Panc1 (cell line): Measurements from ENCODE around the gene WNK2. TPM values are rescaled to one million over a fixed set of nuclear protein-coding genes. Genes with fewer than 3 reads are reported as not detected.

Experiments
- ATAC-seq: fragments of 200-7000 bp; cut with Tn5 transposase; 2 replicates; pipeline ENCODE4 v1.9.1; 2020; ENCODE audit warnings: mild to moderate bottlenecking, moderate library complexity
- BruUV-seq: library from RNA; stranded (reverse); fragments of 400-500 nt; replicated peaks from 2 replicates; lab custom pipeline; 2021; lab: Mats Ljungman, UMichigan
- CTCF ChIA-PET: fragments of 300-600 bp; sonication (Branson Sonifier 250); formaldehyde crosslinking; loops from one replicate; lab custom pipeline; 2022; ENCODE audit warnings: antibody characterized with exemption; lab: Charles Lee
- POLR2A ChIA-PET: fragments of 300-600 bp; sonication (Branson Sonifier 250); formaldehyde crosslinking; loops from one replicate; lab custom pipeline; 2022; ENCODE audit warnings: antibody characterized with exemption; lab: Charles Lee
- DNase-seq: peaks from one replicate; pipeline ENCODE4 v3.0.0-alpha.2; 2010; ENCODE audit warnings: low read depth, low spot score
- H3K27ac ChIP-seq: 2 replicates; pipeline ENCODE4 v1.5.1; 2011; ENCODE audit warnings: mild to moderate bottlenecking, low read length, inconsistent platforms
- H3K27me3 ChIP-seq: fragments of 200-500 bp; sonication (Bioruptor generic); 2 replicates; pipeline ENCODE4 v1.6.0; 2014; ENCODE audit warnings: low read length, inconsistent platforms; ENCODE audit not compliant: control insufficient read depth, insufficient read depth
- H3K36me3 ChIP-seq: fragments of 200-500 bp; sonication (Bioruptor generic); 2 replicates; pipeline ENCODE4 v1.5.1; 2014; ENCODE audit warnings: inconsistent platforms, mild to moderate bottlenecking, low read length, moderate library complexity; ENCODE audit not compliant: control insufficient read depth, insufficient read depth
- H3K4me1 ChIP-seq: 2 replicates; pipeline ENCODE4 v1.5.1; 2011; ENCODE audit warnings: inconsistent platforms, mild to moderate bottlenecking, low read length, moderate library complexity; ENCODE audit not compliant: control insufficient read depth, insufficient read depth
- H3K4me3 ChIP-seq, 2 experiments: 2 replicates each; pipeline ENCODE4 v1.5.1; 2011 to 2012; ENCODE audit warnings: low read depth in 2 of 2, low read length in 2 of 2, mild to moderate bottlenecking in 2 of 2, inconsistent platforms in 1 of 2, moderate library complexity in 1 of 2
- H3K9me3 ChIP-seq: fragments of 200-500 bp; sonication (Bioruptor generic); 2 replicates; pipeline ENCODE4 v1.5.1; 2014; ENCODE audit warnings: low read depth, mild to moderate bottlenecking, inconsistent platforms, low read length, moderate library complexity; ENCODE audit not compliant: control insufficient read depth, insufficient read depth
- POLR2AphosphoS5 ChIP-seq: IDR thresholded peaks from 2 replicates; pipeline ENCODE4 v1.6.1; 2012; ENCODE audit warnings: mild to moderate bottlenecking, low read depth, low read length, moderate library complexity
- REST ChIP-seq, 2 experiments: IDR thresholded peaks; 2 replicates each; pipeline ENCODE4 v1.6.1; 2011 to 2012; ENCODE audit warnings: low read depth in 2 of 2, control low read depth in 1 of 2, low read length in 1 of 2, mild to moderate bottlenecking in 1 of 2, moderate library complexity in 1 of 2; ENCODE audit not compliant: insufficient read depth in 1 of 2
- SIN3A ChIP-seq: IDR thresholded peaks from 2 replicates; pipeline ENCODE4 v1.6.1; 2012; ENCODE audit warnings: low read depth, mild to moderate bottlenecking, low read length, moderate library complexity, borderline replicate concordance; ENCODE audit not compliant: insufficient read depth
- TCF7L2 ChIP-seq: IDR thresholded peaks from 2 replicates; pipeline ENCODE4 v1.6.1; 2011; ENCODE audit warnings: mild to moderate bottlenecking, low read depth, low read length, inconsistent platforms
- in situ Hi-C: cut with HindIII; loops from 2 replicates; pipeline ENCODE4 v1.10.0; 2016; ENCODE audit warnings: low sequenced_read_pairs, low pct_unique_long_range_greater_than_20kb
- intact Hi-C: fragments of 100-400 bp; cut with micrococcal nuclease; formaldehyde crosslinking; loops from one replicate; pipeline ENCODE4 v1.10.0; 2022; ENCODE audit not compliant: unreplicated experiment
- total RNA-seq: library from RNA; stranded (reverse); gene quantifications from one replicate; pipeline ENCODE4 v1.2.1, GENCODE V29; 2021; ENCODE audit not compliant: unreplicated experiment
- TF ChIP-seq, protein P1 (sequence below): fragments of 450-650 bp; IDR thresholded peaks from 2 replicates; pipeline ENCODE4 v1.5.1; 2017; ENCODE audit warnings: mild to moderate bottlenecking

WNK2 gene
- total RNA-seq, 1 experiment from 2014 or later: 13.7 TPM

- CTCF ChIA-PET: no interaction called here
Measured at GRCh38 chr9:93138171-93138764, 45.7 kb upstream of the WNK2 start.

DNA sequence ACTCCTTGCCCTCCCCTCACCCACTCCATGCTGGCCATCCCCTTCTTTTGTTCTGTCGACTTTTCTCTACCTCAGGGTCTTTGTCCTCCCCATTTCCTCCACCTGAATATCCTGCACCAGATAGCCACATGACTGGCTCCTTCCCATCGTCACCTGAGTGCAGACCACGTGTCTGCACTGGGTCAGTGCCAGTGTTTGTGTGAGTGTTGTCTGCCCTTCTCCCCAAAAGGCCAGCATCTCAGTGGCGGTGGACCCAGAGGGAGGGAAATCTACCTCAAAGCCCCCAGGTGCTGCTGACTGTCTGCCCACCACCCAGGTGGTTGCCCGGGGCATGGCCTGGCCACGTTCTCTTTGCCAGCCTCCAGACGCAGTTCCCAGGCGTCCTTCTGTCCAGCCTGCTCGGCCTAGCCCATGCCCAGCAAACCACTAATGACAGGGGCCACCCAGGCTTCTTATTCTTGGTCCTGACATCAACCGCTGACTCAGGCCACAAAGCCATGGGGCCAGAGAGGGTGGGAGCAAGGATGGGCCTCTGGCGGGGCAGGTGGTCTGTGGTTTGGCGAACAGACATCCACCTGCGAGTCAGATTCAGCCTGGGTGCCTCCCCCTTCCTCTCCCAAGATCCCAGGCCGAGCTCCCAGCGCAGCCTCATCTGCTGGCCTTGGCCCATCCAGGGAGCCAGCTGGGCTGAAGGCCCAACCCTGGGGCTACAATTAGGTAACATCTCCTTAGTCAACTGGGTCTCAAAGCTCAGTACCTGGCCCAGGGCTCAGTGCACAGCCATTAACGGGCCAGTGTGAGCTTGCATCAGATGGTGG lies 44.4 kb upstream of the WNK2 start:
- no peaks in the 10 kb centered on the region for H3K27me3 ChIP-seq
- in situ Hi-C loops (no loop called here), intact Hi-C loops (no loop called here)
- DNase-seq (no peak), ATAC-seq (no peak)
- CTCF ChIA-PET: no interaction called here
- no peaks in the 10 kb centered on the region for H3K36me3 ChIP-seq
- BruUV-seq: no TSS peak
- POLR2A ChIA-PET: no interaction called here
- H3K4me1 ChIP-seq: peaks cover 6% of the 10 kb centered on the region
- no peak for TF ChIP-seq SIN3A
- TF ChIP-seq REST (IDR thresholded peaks at IDR 0.05; ENCODE audit: insufficient read depth in 1 of 2, low read depth in 2 of 2, low read length in 1 of 2): no peak
- TF ChIP-seq TCF7L2: no peak
- TF ChIP-seq POLR2AphosphoS5: no peak
- TF ChIP-seq, protein P1, sequence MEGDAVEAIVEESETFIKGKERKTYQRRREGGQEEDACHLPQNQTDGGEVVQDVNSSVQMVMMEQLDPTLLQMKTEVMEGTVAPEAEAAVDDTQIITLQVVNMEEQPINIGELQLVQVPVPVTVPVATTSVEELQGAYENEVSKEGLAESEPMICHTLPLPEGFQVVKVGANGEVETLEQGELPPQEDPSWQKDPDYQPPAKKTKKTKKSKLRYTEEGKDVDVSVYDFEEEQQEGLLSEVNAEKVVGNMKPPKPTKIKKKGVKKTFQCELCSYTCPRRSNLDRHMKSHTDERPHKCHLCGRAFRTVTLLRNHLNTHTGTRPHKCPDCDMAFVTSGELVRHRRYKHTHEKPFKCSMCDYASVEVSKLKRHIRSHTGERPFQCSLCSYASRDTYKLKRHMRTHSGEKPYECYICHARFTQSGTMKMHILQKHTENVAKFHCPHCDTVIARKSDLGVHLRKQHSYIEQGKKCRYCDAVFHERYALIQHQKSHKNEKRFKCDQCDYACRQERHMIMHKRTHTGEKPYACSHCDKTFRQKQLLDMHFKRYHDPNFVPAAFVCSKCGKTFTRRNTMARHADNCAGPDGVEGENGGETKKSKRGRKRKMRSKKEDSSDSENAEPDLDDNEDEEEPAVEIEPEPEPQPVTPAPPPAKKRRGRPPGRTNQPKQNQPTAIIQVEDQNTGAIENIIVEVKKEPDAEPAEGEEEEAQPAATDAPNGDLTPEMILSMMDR: no peak
- no peak overlapping the region for H3K4me3 ChIP-seq
- H3K9me3 ChIP-seq: no peaks in the 10 kb centered on the region
- no peak overlapping the region for H3K27ac ChIP-seq

More at GRCh38 chr9:93138171-93138764, 45.7 kb upstream of the WNK2 start:
- intact Hi-C loops: no loop called here
- Histone ChIP-seq H3K27ac (no peak overlapping the region), H3K27me3 (no peaks in the 10 kb centered on the region), H3K4me1 (peaks cover 7% of the 10 kb centered on the region), H3K9me3 (no peaks in the 10 kb centered on the region), H3K36me3 (no peaks in the 10 kb centered on the region; the same call in 1 of the 2 replicates), H3K4me3 (no peak overlapping the region)
- TF ChIP-seq POLR2AphosphoS5 (no peak), SIN3A (no peak), REST (IDR thresholded peaks at IDR 0.05; ENCODE audit: insufficient read depth in 1 of 2, low read depth in 2 of 2, low read length in 1 of 2) (no peak), TCF7L2 (no peak)
- TF ChIP-seq, protein P1: no peak
- ATAC-seq (no peak), DNase-seq (no peak)
- POLR2A ChIA-PET: no interaction called here
- BruUV-seq: no TSS peak
- in situ Hi-C loops: no loop called here
